GM19324 (cell line): Measurements from ENCODE around the gene DSG3.
A peak's percentile ranks its signal among the peaks of the same experiment; 100 is the strongest.
"Not testable (repeated sequence)": the region's sequence is repeated elsewhere in the genome, so short reads cannot be mapped to it uniquely, and the experiment has no call there.

ENCODE experiments used
- ATAC-seq: cut with Tn5 transposase; IDR thresholded peaks from one replicate; pipeline ENCODE4 v1.9.1; 2021; ENCODE audit warnings: mild to moderate bottlenecking, moderate library complexity; ENCODE audit not compliant: unreplicated experiment, low FRiP score

The DSG3 gene

GRCh38 chr18:31490833-31491232, 43.3 kb downstream of the DSG3 start:
- ATAC-seq = no peak

GRCh38 chr18:31491586-31491985, 44.0 kb downstream of the DSG3 start:
- ATAC-seq = no peak

- no peak for ATAC-seq
Observed at GRCh38 chr18:31492671-31493070, 45.1 kb downstream of the DSG3 start.

GRCh38 chr18:31493171-31493570, 45.6 kb downstream of the DSG3 start:
- ATAC-seq = no peak

- ATAC-seq = no peak
Observed at GRCh38 chr18:31493941-31494340, 46.4 kb downstream of the DSG3 start.

- not testable (repeated sequence) for ATAC-seq
Observed at GRCh38 chr18:31494705-31495244, 47.2 kb downstream of the DSG3 start.

GRCh38 chr18:31497404-31497835, 49.9 kb downstream of the DSG3 start:
- ATAC-seq = peak; percentile 17

GRCh38 chr18:31497836-31498573, 50.5 kb downstream of the DSG3 start, which contains the start of gene DSG2:
TSS of gene DSG2 (plus strand) at chr18:31498177. CDS start at chr18:31498252, 75 bp downstream.
- peak; percentile 39 for ATAC-seq

GRCh38 chr18:31498574-31499524, 51.3 kb downstream of the DSG3 start:
- no peak for ATAC-seq

- ATAC-seq = peak; percentile 90
Observed at GRCh38 chr18:31500051-31500688, 52.6 kb downstream of the DSG3 start.

GRCh38 chr18:31503011-31503410, 55.5 kb downstream of the DSG3 start:
- no peak for ATAC-seq

GRCh38 chr18:31504455-31505147, 57.1 kb downstream of the DSG3 start:
- no peak for ATAC-seq

- ATAC-seq = no peak
Observed at GRCh38 chr18:31505156-31505555, 57.6 kb downstream of the DSG3 start.

- no peak for ATAC-seq
Observed at GRCh38 chr18:31506024-31506742, 58.6 kb downstream of the DSG3 start.

GRCh38 chr18:31507124-31507523, 59.6 kb downstream of the DSG3 start:
- not testable (repeated sequence) for ATAC-seq

GRCh38 chr18:31508781-31509180, 61.2 kb downstream of the DSG3 start:
- ATAC-seq = no peak

GRCh38 chr18:31509571-31509970, 62.0 kb downstream of the DSG3 start:
- no peak for ATAC-seq

GRCh38 chr18:31510319-31510718, 62.8 kb downstream of the DSG3 start:
- ATAC-seq = no peak

- no peak for ATAC-seq
Observed at GRCh38 chr18:31511098-31511497, 63.6 kb downstream of the DSG3 start.
